Fibroblast of upper back skin (primary cell): Measurements from ENCODE around the gene FBXO21.
A peak's percentile ranks its signal among the peaks of the same experiment; 100 is the strongest.
"Not testable (repeated sequence)": the region's sequence is repeated elsewhere in the genome, so short reads cannot be mapped to it uniquely, and the experiment has no call there.

Experiments used
- DNase-seq: peaks from one replicate; pipeline ENCODE4 v3.0.0-alpha.2; 2013

FBXO21 gene

DNA sequence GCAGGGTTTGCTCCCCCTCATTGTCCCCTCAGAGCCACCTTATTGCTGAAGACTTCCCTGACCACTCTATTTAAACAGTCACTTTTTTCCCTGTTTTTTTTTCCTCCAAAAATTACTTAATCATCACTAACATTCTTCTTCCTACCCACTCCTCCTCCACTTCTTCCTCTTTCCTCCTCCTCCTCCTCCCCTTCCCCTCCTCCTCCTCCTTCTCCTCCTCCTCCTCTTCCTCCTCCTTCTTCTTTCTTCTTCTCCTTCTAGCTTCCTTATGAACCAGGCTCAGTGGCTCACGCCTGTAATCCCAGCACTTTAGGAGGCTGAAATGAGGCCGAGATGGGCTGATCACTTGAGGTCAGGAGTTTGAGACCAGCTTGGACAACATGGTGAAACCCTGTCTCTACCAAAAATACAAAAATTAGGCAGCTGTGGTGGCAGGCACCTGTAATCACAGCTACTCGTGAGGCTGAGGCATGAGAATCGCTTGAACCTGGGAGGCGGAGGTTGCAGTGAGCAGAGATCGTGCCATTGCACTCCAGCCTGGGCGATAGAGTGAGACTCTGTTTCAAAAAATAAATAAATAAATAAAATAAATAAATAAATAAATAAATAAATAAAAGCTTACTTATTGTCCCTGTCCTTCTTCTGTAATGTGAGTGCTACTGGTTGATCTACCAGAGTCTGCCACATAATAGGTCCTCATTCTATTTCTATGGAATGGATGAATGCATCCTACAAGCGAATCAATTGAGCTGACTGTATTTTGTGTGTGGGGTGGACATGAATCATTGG is 9.9 kb upstream of the FBXO21 start:
- DNase-seq = not testable (repeated sequence)

DNA sequence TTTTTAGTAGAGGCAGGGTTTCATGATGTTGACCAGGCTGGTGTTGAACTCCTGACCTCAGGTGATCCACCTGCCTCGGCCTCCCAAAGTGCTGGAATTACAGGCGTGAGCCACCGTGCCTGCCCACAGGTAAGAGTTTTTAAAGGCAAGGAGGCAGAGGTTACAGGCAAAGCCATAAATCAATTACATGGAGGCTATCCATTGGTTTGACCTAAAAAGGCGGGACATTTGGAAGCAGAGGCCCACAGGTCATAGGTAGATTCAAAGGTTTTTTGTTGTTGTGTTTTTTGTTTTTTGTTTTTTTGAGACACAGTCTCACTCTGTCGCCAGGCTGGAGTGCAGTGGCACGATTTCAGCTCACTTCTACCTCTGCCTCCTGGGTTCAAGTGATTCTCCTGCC is 6.1 kb upstream of the FBXO21 start:
- DNase-seq = not testable (repeated sequence)

- not testable (repeated sequence) for DNase-seq
These were observed 4.8 kb upstream of the FBXO21 start for GRCh38 chr12:117195027-117195426.

DNA sequence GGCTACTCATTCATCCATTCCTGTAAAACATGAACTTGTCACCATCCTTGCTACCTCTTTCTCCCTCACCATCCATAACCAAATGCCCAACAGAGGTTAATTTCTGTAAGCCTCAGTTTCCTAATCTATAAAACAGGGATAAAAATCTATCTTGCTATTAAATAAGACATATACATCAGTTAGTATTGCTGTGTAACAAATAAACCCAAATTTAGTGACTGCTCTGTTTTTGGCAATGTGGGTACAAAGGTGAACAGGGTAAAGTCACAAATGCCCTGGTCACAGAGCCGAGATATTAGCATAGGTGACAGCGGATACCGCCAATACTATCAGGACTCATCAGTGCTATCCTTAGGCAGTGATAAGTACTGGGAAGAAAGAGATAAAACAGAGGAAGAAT is 3.6 kb upstream of the FBXO21 start:
- DNase-seq = no peak

GRCh38 chr12:117192581-117192980 is 2.3 kb upstream of the FBXO21 start:
- DNase-seq = not testable (repeated sequence)

- DNase-seq = peak; percentile 5
These were observed 1.8 kb upstream of the FBXO21 start for GRCh38 chr12:117192057-117192456.

DNA sequence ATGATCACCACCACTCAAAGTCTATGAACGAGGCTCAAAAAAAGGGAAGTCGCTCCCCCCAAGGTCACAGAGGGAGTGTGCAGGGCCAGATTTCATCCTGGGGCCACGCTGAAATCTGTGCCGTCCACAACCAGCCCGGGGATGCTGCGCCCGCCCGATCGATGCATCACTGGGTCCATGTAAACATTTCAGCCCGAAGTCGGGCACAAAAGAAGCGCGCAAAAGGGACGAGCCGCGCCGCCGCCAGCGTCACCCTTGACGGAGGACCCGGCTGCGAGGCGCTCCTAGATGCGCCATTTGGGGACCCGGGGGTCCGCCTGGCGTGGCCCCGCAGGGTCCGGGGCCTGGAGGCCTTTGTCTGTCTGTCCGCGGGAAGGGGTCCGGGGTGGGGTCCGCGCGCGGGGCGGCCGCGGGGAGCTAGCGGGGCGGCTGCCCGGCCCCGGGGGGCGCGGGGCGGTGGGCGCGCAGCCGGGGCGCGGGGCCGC is 503 bp downstream of the FBXO21 start:
- DNase-seq = peak; percentile 5

DNA sequence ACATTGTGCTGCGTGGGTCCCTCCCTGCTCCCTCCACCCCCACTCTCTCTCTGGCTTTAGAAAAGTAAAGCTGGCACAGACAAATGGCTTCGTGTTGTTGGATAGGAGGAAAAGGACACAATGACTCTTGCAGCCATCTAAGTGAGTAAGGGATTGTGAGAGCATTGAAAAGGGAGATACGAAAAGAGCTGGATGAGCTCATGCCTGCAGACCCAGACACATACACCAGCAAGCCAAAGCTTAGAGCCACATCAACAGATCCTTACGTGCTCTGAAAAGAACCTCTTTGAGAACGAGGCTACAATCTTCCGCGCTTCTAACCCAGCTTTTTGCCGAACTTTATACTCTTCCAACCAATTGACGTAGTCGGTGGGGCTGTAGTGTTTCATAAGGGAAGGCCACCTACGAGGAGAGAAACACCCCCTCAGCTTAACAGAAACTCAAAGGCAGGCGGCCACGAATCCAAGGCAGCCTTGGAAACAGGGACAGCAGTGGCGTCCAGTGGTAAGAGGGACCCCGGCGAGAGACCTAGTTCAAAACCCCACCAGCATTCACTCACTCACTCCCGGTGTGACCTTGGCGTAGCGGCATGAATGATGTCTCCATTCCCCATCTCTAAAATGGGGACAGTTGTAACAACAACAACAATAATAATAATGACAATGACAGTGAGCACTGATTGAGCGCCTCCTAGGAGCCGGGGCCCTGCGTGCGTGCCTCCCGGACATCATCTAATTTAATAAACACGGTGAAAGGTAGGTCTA is 1.1 kb downstream of the FBXO21 start:
- peak; percentile 38 for DNase-seq

DNA sequence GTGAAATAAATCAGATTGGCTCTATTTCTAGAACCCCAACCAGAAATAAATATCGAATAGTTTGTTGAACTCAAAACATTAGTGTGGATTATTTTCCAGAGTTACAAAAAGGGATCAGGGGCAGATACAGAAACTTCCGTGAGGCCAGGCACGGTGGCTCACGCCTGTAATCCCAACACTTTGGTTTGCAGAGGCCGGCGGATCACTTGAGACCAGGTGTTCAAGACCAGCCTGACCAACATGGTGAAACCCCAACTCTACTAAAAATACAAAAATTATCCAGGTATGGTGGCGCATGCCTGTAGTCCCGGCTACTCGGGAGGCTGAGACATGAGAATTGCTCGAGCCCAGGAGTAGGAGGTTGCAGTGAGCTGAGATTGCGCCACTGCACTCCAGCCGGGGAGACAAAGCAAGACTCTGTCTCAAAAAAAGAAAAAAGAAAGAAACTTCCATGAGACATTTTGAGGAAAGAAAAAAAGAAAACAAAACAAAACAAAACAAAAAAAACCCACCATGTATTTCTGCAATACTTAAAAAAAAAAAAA is 2.1 kb downstream of the FBXO21 start:
- DNase-seq = no peak

GRCh38 chr12:117187421-117187820 is 2.8 kb downstream of the FBXO21 start:
- DNase-seq = no peak

DNA sequence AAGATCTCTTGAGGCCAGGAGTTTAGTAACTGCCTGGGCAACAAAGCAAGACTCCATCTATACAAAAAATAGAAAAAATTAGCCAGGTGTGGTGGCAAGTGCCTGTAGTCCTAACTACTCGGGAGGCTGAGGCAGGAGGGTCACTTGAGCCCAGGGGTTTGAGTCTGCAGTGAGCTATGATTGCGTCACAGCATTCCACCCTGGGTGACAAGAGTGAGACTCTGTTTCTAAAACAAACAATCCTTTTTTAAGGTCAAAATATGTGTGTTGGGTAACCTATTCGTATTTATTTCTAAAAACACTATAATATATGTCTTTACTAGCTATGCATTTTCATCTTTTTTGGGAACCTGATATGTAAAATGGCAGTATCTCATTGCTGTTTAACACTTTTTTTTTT is 7.4 kb downstream of the FBXO21 start:
- no peak for DNase-seq

GRCh38 chr12:117181468-117181843 is 8.8 kb downstream of the FBXO21 start:
- not testable (repeated sequence) for DNase-seq

GRCh38 chr12:117180758-117181467 is 9.4 kb downstream of the FBXO21 start:
- DNase-seq = no peak

DNA sequence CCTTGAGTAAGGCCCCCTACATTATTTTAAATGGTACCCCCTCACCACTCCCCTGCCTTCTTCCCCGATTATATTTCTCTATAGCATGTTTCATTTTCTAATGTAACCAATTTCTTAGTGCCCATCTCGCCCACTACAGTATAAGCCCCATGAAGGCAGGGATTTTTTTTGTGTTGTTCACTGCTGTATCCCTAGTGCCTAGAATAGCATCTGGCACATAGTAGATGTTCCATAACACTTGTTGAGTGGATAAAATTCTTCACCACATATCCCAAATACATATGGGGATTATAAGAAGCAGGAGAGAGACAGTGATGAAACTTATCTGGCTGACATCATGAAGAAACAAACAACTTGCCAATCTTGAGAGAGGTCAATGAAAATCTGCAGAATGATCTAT is 11.5 kb downstream of the FBXO21 start:
- DNase-seq = no peak

DNA sequence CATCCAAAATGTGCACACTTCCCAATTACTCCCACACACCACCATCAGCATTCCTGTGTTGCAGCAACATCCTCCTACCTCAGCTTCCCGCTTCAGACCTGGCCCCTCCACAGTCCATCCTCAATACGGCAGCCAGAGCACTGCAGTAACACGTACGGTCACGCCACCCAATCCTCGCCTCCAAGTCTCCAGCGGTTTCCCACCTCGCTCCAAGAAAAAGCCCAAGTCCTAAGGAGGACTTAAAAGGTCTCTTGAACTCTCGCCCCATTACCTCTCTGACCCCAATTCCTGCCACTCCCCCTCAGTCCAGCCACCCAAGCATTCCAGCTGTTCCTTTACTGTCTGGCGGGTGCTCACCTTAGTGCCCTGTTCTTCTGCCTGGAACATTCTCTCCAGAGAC is 12.0 kb downstream of the FBXO21 start:
- DNase-seq = no peak

DNA sequence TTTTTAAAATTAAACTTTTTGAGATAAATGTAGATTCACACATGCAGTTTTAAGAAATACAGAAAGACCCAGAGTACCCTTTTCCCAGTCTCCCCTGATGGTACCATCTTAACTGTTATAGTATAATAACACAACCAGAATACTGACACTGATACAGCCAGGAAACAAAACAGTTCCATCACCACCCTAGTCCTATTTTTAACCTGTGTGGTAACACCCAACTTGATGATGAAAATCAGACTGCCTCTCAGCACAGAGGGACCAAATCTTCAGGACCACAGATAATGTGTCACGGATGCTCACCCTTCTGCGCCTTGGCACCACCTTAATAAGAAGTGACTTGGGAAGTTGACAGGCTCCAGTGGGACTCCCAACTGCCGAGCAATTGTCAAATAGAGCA is 18.1 kb downstream of the FBXO21 start:
- no peak for DNase-seq

DNA sequence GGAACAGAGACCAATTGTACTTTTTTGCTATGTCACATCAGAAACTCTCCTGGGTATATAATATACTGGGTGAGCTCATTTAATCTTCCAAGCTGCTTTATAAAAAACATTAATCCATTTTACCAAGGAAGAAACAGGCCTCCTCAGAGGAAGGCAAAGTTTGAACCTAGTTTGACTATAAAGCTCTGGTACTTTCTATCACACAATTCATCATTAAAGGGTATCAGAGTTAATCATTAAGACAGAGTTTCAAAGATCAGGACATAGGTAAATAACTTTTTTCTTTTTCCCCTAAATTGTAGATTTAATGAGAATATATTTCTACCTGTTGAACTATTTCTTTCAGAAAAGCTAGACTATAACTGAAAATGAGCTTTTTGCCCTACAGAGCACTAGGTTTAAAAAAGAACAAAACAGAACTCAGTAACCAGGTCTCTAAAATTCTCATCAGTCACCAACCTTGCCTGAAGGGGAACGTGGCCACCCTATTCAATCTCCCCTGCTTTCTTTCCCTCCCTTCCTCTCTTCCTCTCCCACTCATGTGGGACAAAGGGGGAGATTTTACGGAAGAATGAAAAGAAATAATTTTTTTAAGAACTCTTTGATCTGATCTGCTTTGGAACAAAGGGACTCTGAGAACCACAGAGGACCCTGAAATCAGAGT is 18.6 kb downstream of the FBXO21 start:
- DNase-seq = no peak

DNA sequence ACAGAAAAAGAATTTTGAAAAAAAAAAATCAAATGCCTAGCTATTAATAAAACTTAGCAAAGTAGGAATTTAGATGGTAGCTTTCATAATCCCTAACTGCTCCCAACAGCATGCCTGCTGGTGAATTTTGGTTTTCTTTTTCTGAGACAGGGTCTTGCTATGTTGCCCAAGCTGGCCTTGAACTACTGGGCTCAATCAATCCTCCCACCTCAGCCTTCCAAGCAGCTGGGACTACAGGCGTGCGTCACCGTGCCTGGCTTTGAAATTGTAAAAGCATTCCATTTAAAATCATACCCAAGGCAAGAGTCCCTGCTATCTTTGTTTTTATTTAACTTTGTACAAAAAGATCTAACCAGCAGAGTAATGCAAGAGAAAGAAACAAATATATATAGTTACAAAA is 20.7 kb downstream of the FBXO21 start:
- DNase-seq = no peak

- DNase-seq = no peak
These were observed 21.3 kb downstream of the FBXO21 start for GRCh38 chr12:117168976-117169375.

DNA sequence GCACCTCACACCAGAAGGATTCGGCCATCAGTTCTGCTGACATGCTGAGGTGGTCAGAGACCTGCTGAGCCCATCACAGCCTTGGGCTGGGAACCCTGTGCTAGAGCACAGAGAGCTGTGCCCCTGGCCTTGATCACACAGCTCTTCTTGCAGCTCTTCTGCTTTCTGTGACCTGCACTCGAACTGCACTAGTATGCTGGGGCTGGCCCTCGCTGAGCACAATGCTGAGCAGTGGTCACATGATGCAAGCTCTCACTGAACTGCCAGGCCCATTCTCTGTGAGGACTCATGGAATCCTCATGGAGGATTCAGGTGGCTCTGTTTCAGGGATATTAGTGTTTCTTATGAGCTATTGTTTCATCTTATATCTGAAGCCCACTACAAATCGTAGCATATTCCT is 22.5 kb downstream of the FBXO21 start:
- DNase-seq = no peak

DNA sequence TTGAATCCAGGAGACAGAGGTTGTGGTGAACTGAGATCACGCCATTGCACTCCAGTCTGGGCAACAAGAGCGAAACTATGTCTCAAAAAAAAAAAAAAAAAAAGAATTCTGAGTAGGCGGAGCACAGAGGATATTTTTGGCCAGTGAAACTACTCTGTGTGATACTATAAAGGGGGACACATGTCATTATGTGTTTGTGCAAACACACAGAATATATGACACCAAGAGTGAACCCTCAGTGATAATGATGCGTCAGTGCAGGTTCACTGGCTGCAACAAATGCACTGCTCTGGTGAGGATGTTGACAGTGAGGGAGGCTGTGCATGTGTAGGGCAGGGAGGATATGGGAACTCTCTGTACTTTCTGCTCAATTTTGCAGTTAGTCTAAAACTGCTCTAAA is 24.2 kb downstream of the FBXO21 start:
- DNase-seq = no peak

DNA sequence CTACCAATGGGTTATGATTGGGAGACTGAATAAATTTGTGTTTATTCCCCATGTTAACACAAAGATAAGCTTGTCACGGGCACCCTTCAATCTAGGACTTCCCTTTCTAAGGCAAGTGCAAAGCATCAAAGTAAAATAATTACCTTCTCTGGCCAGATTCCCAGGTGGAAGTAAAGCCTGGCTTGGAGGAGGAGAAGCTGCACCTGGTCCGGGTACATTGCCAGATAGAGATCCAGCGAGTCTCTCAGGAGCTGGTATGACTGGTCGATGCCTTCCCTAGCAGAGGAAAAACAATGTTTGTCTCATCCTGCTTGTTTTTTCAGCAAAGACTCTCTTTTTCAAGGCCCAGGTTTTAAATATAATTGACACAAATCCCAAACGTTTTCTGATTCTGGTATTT is 24.9 kb downstream of the FBXO21 start:
- DNase-seq = no peak

- no peak for DNase-seq
These were observed 27.6 kb downstream of the FBXO21 start for GRCh38 chr12:117162633-117163032.
